ENCODE results near the gene DNAI4.
"Not testable (repeated sequence)": the region's sequence is repeated elsewhere in the genome, so short reads cannot be mapped to it uniquely, and the experiment has no call there.

Gene DNAI4

GRCh38 chr1:66929999-66930822 is 5.6 kb upstream of the DNAI4 start:
- peak; percentile 85 to 91 for DNase-seq (ENCODE audit: low read depth in 1 of 2, low spot score in 1 of 2)

- DNase-seq (ENCODE audit: low read depth in 1 of 2, low spot score in 1 of 2), result no peak
These were observed 5.0 kb upstream of the DNAI4 start for GRCh38 chr1:66929691-66929998.

DNA sequence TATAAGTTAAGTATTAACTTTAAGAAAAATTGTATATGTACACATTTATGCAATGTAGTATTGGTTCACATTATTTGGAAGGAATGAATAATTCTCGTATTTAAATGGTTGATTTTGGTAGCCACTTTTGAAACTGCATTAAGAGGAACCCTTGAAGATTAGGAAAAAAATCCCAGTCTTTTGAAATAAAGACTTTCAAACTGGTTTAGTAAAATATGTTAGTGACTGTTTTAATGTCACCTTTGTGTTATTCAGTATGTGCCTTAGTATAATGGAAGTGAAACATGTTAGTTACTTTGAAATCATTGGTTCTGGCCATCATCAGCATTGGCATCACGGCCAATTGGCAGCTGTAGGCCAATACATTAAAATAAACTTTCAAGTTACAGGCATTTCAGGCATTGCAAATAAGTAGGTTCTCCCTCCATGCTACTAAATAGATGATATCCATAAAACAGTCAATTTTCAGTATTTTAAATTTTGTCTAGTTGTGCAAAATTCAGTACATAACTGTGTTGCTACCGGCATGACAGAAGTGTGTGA is 4.6 kb upstream of the DNAI4 start:
- DNase-seq (ENCODE audit: low read depth in 1 of 2, low spot score in 1 of 2), result no peak

- no peak for DNase-seq (ENCODE audit: low read depth in 1 of 2, low spot score in 1 of 2)
These were observed 2.9 kb upstream of the DNAI4 start for GRCh38 chr1:66927528-66927927.

GRCh38 chr1:66925944-66926343 is 1.3 kb upstream of the DNAI4 start:
- no peak for DNase-seq (ENCODE audit: low read depth in 1 of 2, low spot score in 1 of 2)

DNA sequence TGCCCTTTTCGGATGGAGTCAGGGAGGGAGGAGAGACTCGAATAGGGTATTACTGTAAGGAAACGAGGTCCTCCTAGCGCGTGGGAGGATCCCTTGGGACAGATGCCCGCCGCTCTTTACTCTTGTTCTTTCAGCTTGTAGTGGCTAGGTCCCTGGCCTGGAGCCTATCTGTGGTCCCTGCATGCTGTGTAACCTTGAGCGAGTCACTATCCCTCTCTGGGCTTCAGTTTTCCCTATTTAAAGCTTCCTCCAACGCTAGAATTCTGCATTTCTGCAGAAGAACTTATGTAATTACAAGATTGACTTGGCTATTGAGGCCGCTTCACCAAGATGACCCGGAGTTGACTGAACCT is 878 bp upstream of the DNAI4 start:
- no peak for DNase-seq (ENCODE audit: low read depth in 1 of 2, low spot score in 1 of 2)

- no peak for DNase-seq (ENCODE audit: low read depth in 1 of 2, low spot score in 1 of 2)
These were observed 4.1 kb downstream of the DNAI4 start for GRCh38 chr1:66920543-66920942.

DNA sequence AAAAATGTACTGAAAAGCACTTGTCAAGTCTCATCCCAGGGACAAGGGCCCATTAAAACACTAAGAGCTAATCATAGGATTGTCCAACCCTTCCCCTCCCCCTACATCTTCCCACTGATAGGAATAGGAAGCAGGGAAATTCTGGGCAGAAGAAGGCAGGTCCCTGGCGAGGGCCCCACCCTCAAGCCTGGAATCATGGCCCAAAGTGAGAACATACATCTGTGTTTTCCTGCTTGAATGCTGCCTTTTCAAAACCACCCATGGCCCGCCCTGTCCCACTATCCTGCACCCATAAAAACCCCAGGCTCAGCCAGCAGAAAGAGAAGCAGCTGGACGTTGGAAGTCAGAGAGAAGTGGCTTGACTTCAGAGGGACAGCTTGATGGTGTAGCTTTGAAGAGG is 4.8 kb downstream of the DNAI4 start:
- no peak for DNase-seq (ENCODE audit: low read depth in 1 of 2, low spot score in 1 of 2)

- no peak for DNase-seq (ENCODE audit: low read depth in 1 of 2, low spot score in 1 of 2)
These were observed 5.6 kb downstream of the DNAI4 start for GRCh38 chr1:66919063-66919462.

GRCh38 chr1:66917476-66917875 is 7.2 kb downstream of the DNAI4 start:
- no peak for DNase-seq (ENCODE audit: low read depth in 1 of 2, low spot score in 1 of 2)

DNA sequence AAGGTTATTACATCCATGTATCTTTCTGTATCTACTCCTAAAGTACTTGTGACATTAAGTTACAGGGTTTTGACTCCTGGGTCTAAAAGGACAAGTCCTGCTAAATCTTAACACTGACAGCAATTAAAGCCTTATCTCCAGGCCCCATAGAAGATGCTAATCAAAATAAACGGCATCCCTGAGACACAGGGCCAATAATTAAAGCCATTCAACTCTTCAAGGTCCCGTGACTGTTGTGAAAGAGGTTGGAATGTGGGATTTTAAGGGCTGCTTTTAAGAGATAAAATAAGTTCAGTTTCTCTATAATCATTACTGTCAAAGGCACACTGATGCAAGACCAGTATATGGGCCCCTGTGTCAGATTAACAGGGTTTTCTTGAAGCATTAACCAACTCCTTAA is 8.3 kb downstream of the DNAI4 start:
- DNase-seq (ENCODE audit: low read depth in 1 of 2, low spot score in 1 of 2), result no peak

GRCh38 chr1:66915203-66915602 is 9.5 kb downstream of the DNAI4 start:
- not testable (repeated sequence) for DNase-seq (ENCODE audit: low read depth in 1 of 2, low spot score in 1 of 2)

DNA sequence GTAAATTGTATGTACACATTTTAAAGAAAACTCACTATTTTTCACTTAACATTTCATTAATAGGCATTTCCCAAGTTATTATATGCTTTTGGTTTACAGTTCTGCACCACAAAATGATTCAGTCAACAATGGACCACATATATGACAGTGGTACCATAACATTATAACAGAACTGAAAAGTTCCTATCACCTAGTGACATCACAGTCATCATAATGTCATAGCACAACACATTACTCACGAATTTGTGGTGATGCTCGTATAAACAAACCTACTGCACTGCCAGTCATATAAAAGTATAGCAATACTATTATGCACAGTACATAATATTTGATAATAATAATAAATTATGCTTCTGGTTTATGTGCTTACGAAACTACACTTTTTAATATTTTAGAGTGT is 30.9 kb downstream of the DNAI4 start:
- no peak for DNase-seq (ENCODE audit: low read depth in 1 of 2, low spot score in 1 of 2)

- no peak for DNase-seq (ENCODE audit: low read depth in 1 of 2, low spot score in 1 of 2)
These were observed 34.0 kb downstream of the DNAI4 start for GRCh38 chr1:66890621-66891020.

GRCh38 chr1:66889030-66889429 is 35.6 kb downstream of the DNAI4 start:
- DNase-seq (ENCODE audit: low read depth in 1 of 2, low spot score in 1 of 2), result no peak

DNA sequence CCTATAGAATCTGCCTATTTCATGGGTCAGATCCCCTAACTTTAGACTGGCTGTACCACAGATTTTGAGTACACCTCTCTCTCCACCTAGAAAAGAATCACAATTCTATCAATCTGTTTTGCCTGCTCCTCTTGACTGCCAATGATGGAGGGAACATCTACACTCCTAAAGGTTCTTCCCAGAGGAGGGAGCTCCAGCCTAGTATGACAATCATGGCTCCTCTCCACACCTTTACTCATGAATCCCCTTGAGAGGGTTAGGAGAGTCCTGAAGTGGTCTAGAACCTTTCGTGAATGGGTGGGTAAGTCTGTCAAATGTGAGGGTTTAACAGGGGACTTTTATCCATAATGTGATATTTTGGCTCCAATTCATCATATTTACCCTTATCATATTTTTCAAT is 48.0 kb downstream of the DNAI4 start:
- DNase-seq (ENCODE audit: low read depth in 1 of 2, low spot score in 1 of 2), result no peak

DNA sequence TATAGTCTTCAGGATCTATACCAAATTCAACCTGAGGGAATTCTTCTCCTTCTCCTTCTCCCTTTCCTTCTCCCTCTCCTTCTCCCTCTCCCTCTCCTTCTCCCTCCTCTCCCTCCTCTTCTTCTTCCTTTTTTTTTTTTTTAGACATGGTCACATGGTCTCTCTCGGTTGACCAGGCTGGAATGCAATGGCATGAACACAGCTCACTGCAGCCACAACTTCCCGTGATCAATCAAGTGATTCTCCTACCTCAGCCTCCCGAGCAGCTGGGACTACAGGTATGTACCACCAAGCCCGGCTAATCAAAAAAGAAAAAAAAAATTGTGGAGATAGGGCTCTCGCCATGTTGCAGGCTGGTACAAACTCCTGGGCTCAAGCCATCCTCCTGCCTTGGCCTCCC is 51.5 kb downstream of the DNAI4 start:
- DNase-seq (ENCODE audit: low read depth in 1 of 2, low spot score in 1 of 2), result no peak

DNA sequence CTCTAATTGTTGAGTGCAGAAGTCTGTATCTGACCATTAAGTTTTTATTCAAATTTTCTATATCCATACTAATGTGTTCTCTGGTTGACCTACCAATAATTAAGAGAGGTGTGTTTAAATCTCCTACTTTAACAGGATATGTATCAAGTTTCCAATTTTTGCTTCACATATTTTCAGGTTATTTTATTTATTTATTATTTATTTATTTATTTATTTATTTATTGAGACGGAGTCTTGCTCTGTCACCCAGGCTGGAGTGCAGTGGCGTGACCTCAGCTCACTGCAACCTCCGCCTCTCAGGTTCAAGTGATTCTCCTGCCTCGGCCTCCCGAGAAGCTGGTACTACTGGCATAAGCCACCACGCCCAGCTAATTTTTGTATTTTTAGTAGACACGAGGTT is 52.6 kb downstream of the DNAI4 start:
- not testable (repeated sequence) for DNase-seq (ENCODE audit: low read depth in 1 of 2, low spot score in 1 of 2)

GRCh38 chr1:66867501-66867900 is 57.2 kb downstream of the DNAI4 start:
- DNase-seq (ENCODE audit: low read depth in 1 of 2, low spot score in 1 of 2), result no peak

GRCh38 chr1:66860529-66860928 is 64.1 kb downstream of the DNAI4 start:
- DNase-seq (ENCODE audit: low read depth in 1 of 2, low spot score in 1 of 2), result no peak

GRCh38 chr1:66853379-66853778 is 71.3 kb downstream of the DNAI4 start:
- DNase-seq (ENCODE audit: low read depth in 1 of 2, low spot score in 1 of 2), result no peak

GRCh38 chr1:66852870-66853269 is 71.8 kb downstream of the DNAI4 start:
- no peak for DNase-seq (ENCODE audit: low read depth in 1 of 2, low spot score in 1 of 2)

DNA sequence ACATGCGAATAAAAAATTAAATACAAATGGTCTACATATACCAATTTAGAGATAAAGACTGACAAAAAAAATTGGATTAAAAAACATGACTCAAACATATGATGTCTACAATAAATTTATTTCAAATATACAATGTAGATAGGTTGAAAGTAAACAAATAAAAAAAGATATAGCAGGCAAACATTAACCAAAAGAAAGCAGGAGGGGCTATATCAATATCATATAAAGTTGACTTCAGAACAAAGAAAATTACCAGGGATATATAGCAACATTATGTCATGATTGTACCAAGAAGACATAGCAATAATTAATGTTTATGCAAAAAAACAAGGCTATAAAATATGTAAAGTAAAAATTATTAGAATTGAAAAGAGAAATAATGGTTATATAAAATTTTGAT is 73.7 kb downstream of the DNAI4 start:
- DNase-seq (ENCODE audit: low read depth in 1 of 2, low spot score in 1 of 2), result no peak
